MM.1S (cell line): ENCODE measurements around the gene CCDC40.
A peak's percentile ranks its signal among the peaks of the same experiment; 100 is the strongest.

Experiments used
- DNase-seq: peaks from one replicate; pipeline ENCODE4 v3.0.0-alpha.2; 2015
- H2AFZ ChIP-seq: fragments of 300-600 bp; sonication (generic); 2 replicates; pipeline ENCODE4 v1.6.0; 2016; ENCODE audit warnings: antibody characterized with exemption, low read length
- H3F3A ChIP-seq: fragments of 300-600 bp; sonication (generic); 2 replicates; pipeline ENCODE4 v1.6.1; 2016; ENCODE audit warnings: mild to moderate bottlenecking, antibody characterized with exemption, low read length, moderate library complexity, mixed read lengths; ENCODE audit not compliant: insufficient read depth
- H3K27ac ChIP-seq: fragments of 300-600 bp; sonication (generic); 2 replicates; pipeline ENCODE4 v1.5.1; 2016; ENCODE audit warnings: mild to moderate bottlenecking, low read length
- H3K27me3 ChIP-seq: fragments of 300-600 bp; sonication (generic); replicated peaks from 2 replicates; pipeline ENCODE4 v1.6.0; 2016; ENCODE audit warnings: low read length; ENCODE audit not compliant: insufficient read depth
- H3K36me3 ChIP-seq: fragments of 300-600 bp; sonication (generic); replicated peaks from 2 replicates; pipeline ENCODE4 v1.6.1; 2016; ENCODE audit warnings: mild to moderate bottlenecking, low read length, mixed read lengths; ENCODE audit not compliant: insufficient read depth
- H3K4me1 ChIP-seq: fragments of 300-600 bp; sonication (generic); 2 replicates; pipeline ENCODE4 v1.6.1; 2016; ENCODE audit warnings: low read length, mixed read lengths
- H3K4me2 ChIP-seq: fragments of 300-600 bp; sonication (generic); 2 replicates; pipeline ENCODE4 v1.6.0; 2016; ENCODE audit warnings: low read depth, low read length
- H3K4me3 ChIP-seq: fragments of 300-600 bp; sonication (generic); 2 replicates; pipeline ENCODE4 v1.5.1; 2016; ENCODE audit warnings: low read length, mixed read lengths
- H3K79me2 ChIP-seq: fragments of 300-600 bp; sonication (generic); 2 replicates; pipeline ENCODE4 v1.6.1; 2016; ENCODE audit warnings: mixed run types, low read length, mixed read lengths
- H3K9ac ChIP-seq: fragments of 300-600 bp; sonication (generic); 2 replicates; pipeline ENCODE4 v1.6.1; 2016; ENCODE audit warnings: low read length, mixed read lengths
- H3K9me2 ChIP-seq: fragments of 300-600 bp; sonication (generic); replicated peaks from 2 replicates; pipeline ENCODE4 v1.6.1; 2016; ENCODE audit warnings: mild to moderate bottlenecking, low read length, mixed read lengths; ENCODE audit not compliant: insufficient read depth
- H3K9me3 ChIP-seq: fragments of 300-600 bp; sonication (generic); replicated peaks from 2 replicates; pipeline ENCODE4 v1.6.1; 2016; ENCODE audit warnings: mild to moderate bottlenecking, low read length, mixed read lengths; ENCODE audit not compliant: insufficient read depth
- H4K20me1 ChIP-seq: fragments of 300-600 bp; sonication (generic); 2 replicates; pipeline ENCODE4 v1.6.1; 2016; ENCODE audit warnings: mild to moderate bottlenecking, low read length, moderate library complexity, mixed read lengths; ENCODE audit not compliant: insufficient read depth
- EZH2 ChIP-seq: fragments of 300-600 bp; sonication (generic); optimal IDR thresholded peaks from 2 replicates; pipeline ENCODE3; 2017; ENCODE audit warnings: low read depth, mild to moderate bottlenecking, antibody characterized with exemption, low read length, mixed read lengths
- EZH2phosphoT487 ChIP-seq: fragments of 300-600 bp; sonication (generic); IDR thresholded peaks from 2 replicates; pipeline ENCODE4 v1.6.1; 2018; ENCODE audit warnings: antibody characterized with exemption, low read length
- TF ChIP-seq, protein P1 (sequence below): fragments of 300-600 bp; sonication (generic); IDR thresholded peaks from 2 replicates; pipeline ENCODE4 v1.5.1; 2016; ENCODE audit warnings: antibody characterized with exemption, low read length, mixed read lengths

The CCDC40 gene, protein sequence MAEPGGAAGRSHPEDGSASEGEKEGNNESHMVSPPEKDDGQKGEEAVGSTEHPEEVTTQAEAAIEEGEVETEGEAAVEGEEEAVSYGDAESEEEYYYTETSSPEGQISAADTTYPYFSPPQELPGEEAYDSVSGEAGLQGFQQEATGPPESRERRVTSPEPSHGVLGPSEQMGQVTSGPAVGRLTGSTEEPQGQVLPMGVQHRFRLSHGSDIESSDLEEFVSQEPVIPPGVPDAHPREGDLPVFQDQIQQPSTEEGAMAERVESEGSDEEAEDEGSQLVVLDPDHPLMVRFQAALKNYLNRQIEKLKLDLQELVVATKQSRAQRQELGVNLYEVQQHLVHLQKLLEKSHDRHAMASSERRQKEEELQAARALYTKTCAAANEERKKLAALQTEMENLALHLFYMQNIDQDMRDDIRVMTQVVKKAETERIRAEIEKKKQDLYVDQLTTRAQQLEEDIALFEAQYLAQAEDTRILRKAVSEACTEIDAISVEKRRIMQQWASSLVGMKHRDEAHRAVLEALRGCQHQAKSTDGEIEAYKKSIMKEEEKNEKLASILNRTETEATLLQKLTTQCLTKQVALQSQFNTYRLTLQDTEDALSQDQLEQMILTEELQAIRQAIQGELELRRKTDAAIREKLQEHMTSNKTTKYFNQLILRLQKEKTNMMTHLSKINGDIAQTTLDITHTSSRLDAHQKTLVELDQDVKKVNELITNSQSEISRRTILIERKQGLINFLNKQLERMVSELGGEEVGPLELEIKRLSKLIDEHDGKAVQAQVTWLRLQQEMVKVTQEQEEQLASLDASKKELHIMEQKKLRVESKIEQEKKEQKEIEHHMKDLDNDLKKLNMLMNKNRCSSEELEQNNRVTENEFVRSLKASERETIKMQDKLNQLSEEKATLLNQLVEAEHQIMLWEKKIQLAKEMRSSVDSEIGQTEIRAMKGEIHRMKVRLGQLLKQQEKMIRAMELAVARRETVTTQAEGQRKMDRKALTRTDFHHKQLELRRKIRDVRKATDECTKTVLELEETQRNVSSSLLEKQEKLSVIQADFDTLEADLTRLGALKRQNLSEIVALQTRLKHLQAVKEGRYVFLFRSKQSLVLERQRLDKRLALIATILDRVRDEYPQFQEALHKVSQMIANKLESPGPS

DNA sequence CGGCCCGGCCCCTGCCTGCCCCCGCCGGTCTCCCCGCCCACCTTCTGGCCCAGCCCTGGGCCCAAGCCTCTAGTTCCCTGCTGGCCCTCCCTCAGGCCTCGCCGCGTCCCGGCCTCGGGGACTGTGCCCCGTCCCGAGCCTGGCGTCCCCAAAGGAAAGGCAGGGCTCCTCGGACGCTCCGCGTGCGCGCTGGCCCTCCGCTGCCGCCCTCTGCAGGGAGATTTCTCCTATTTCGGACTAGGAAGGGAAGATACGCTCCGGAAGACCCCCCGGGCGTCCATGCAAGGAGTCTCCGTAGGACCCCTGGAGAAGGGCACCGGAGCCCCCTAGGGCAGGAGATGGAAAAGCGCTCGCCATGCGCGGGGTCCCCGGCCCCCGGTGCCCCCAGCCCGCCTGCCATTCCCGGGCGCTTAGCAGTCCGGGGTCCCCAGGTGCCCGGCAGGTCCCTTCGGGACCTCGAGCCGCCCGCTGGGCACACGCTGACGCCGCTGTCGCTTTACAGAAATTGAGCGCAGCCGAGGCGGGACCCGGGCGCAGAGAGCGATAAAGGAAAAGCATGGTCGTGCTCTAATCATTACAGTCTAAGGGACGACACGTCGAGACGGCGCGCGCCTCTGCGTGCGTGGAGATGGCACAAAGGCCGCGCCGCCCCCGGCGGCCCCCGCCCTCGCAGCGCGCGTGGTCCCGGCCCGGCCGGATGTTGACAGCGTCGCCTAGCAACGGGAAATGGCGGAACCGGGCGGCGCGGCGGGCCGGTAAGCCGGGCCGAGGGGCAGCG, at the start of gene CCDC40:
Gene CCDC40 (plus strand): TSS at position 706 of the 778 bp plus-strand sequence. CDS start 21 bp downstream, at position 727.
- Histone ChIP-seq H3K79me2 (no peaks in the 10 kb centered on the region), H4K20me1 (no peaks in the 10 kb centered on the region), H3K4me1 (no peaks in the 10 kb centered on the region), H3K9ac (no peak within 1 kb of the TSS; the same call in 1 of the 2 replicates), H2AFZ (no peak within 1 kb of the TSS), H3K4me2 (peak within 1 kb of the TSS; percentile 74), H3K9me3 (no peaks in the 10 kb centered on the region), H3K9me2 (no peaks in the 10 kb centered on the region), H3K27me3 (peaks cover 93% of the 10 kb centered on the region), H3K36me3 (no peaks in the 10 kb centered on the region), H3F3A (no peaks in the 10 kb centered on the region), H3K27ac (no peak within 1 kb of the TSS), H3K4me3 (peak within 1 kb of the TSS; percentile 48)
- DNase-seq, result peak; percentile 11
- TF ChIP-seq EZH2phosphoT487 (no peak), EZH2 (no peak)
- TF ChIP-seq, protein P1, sequence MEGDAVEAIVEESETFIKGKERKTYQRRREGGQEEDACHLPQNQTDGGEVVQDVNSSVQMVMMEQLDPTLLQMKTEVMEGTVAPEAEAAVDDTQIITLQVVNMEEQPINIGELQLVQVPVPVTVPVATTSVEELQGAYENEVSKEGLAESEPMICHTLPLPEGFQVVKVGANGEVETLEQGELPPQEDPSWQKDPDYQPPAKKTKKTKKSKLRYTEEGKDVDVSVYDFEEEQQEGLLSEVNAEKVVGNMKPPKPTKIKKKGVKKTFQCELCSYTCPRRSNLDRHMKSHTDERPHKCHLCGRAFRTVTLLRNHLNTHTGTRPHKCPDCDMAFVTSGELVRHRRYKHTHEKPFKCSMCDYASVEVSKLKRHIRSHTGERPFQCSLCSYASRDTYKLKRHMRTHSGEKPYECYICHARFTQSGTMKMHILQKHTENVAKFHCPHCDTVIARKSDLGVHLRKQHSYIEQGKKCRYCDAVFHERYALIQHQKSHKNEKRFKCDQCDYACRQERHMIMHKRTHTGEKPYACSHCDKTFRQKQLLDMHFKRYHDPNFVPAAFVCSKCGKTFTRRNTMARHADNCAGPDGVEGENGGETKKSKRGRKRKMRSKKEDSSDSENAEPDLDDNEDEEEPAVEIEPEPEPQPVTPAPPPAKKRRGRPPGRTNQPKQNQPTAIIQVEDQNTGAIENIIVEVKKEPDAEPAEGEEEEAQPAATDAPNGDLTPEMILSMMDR, result no peak

DNA sequence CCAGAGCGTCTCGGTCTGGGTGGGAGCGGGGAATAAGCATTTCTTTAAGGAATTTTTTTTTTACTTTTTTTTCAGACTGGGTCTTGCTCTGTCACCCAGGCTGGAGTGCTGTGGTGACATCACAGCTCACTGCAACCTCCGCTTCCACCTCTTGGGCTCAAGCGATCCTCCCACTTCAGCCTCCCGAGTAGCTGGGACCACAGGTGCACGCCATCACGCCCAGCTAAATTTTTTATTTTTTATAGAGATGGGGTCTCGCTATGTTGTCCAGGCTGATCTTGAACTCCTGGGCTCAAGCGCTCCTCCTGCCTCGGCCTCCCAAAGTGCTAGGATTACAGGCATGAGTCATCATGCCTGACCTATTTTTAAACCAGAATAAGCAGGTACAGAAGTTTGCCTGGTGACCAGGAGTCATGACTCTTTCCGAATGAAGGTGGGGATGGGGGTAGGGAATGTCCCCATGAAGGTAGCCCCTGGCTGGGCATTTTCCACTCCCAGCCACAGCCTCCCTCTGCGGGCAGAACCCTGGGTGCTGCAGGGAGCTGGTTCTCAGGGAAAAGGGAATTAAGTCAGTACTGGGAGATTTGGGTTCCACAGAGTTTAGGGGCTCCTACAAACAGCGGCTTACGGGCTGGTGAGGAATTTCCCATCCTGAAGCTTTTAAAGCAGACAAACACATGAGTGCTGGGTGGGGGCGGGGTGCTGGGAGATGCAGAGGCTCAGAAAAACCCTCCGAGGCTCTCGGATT, 49.1 kb upstream of the CCDC40 start:
- TF ChIP-seq, protein P1, result no peak
- TF ChIP-seq EZH2phosphoT487, result no peak
- TF ChIP-seq EZH2, result no peak
- no peaks in the 10 kb centered on the region for H3K79me2 ChIP-seq
- no peaks in the 10 kb centered on the region for H3K9me3 ChIP-seq
- H3K9me2 ChIP-seq, result no peaks in the 10 kb centered on the region
- no peak overlapping the region for H3K9ac ChIP-seq
- no peaks in the 10 kb centered on the region; the same call in 1 of the 2 replicates for H4K20me1 ChIP-seq
- no peaks in the 10 kb centered on the region for H3K36me3 ChIP-seq
- H2AFZ ChIP-seq, result no peak overlapping the region
- peaks cover 93% of the 10 kb centered on the region for H3K27me3 ChIP-seq
- DNase-seq, result no peak
- H3F3A ChIP-seq, result no peaks in the 10 kb centered on the region
- peaks cover 8% of the 10 kb centered on the region; the same call in 1 of the 2 replicates for H3K4me1 ChIP-seq
- H3K27ac ChIP-seq, result no peak overlapping the region
- H3K4me2 ChIP-seq, result no peak overlapping the region
- H3K4me3 ChIP-seq, result no peak overlapping the region

DNA sequence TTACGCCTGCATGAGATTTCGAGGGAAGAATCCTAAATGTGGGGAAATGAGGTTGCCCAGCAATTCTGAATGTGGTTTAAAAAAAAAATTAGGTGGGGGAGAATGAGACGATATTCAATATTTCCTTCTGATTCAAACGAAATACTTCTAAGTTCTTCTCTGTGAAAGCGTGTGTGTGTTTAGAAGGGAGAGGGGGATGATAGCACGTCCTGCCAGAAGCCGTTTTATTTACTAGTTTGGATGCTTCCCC, 48.6 kb upstream of the CCDC40 start:
- Histone ChIP-seq H4K20me1 (no peaks in the 10 kb centered on the region), H3F3A (no peaks in the 10 kb centered on the region), H2AFZ (no peak overlapping the region), H3K9me3 (no peaks in the 10 kb centered on the region), H3K36me3 (no peaks in the 10 kb centered on the region), H3K79me2 (no peaks in the 10 kb centered on the region), H3K4me2 (no peak overlapping the region), H3K4me3 (no peak overlapping the region), H3K27me3 (peaks cover 93% of the 10 kb centered on the region), H3K4me1 (peaks cover 13% of the 10 kb centered on the region), H3K9ac (no peak overlapping the region), H3K27ac (no peak overlapping the region), H3K9me2 (no peaks in the 10 kb centered on the region)
- no peak for DNase-seq
- TF ChIP-seq, protein P1, result no peak
- no peak for TF ChIP-seq EZH2phosphoT487
- TF ChIP-seq EZH2, result no peak
